Raji (cell line): Measurements from ENCODE around the gene FURIN.

ENCODE experiments used
- POLR2A ChIP-seq: IDR thresholded peaks from 2 replicates; pipeline ENCODE4 v1.6.1; 2011; ENCODE audit warnings: low read depth, low read length, control low read depth; ENCODE audit not compliant: insufficient read depth

FURIN gene

DNA sequence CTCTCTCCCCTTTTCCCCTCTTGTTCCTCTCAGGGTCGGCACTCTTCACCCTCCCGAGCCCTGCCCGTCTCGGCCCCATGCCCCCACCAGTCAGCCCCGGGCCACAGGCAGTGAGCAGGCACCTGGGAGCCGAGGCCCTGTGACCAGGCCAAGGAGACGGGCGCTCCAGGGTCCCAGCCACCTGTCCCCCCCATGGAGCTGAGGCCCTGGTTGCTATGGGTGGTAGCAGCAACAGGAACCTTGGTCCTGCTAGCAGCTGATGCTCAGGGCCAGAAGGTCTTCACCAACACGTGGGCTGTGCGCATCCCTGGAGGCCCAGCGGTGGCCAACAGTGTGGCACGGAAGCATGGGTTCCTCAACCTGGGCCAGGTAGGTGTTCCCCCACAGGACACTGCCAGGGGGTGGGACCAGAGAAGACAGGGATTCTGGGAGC lies 7.2 kb downstream of the FURIN start:
- no peak for TF ChIP-seq POLR2A

DNA sequence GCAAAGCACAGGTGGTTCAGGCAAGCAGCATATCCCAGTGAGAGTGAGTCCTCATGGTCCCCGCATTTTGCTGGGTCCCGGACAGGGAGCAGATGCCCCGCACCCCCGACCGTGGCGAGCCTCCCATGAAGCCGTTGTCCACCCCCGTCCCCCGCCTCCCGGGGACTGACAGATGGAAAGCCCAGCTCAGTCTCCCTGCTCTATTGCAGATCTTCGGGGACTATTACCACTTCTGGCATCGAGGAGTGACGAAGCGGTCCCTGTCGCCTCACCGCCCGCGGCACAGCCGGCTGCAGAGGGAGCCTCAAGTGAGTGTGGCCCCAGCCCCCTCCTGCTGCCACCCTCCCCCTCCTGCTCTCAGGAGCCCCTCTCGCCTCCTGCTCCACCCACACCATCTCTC lies 7.7 kb downstream of the FURIN start:
- no peak for TF ChIP-seq POLR2A

GRCh38 chr15:90876512-90877170 lies 8.3 kb downstream of the FURIN start:
- no peak for TF ChIP-seq POLR2A

GRCh38 chr15:90877315-90877714 lies 8.9 kb downstream of the FURIN start:
- TF ChIP-seq POLR2A = no peak

GRCh38 chr15:90877996-90878395 lies 9.6 kb downstream of the FURIN start:
- TF ChIP-seq POLR2A = no peak

DNA sequence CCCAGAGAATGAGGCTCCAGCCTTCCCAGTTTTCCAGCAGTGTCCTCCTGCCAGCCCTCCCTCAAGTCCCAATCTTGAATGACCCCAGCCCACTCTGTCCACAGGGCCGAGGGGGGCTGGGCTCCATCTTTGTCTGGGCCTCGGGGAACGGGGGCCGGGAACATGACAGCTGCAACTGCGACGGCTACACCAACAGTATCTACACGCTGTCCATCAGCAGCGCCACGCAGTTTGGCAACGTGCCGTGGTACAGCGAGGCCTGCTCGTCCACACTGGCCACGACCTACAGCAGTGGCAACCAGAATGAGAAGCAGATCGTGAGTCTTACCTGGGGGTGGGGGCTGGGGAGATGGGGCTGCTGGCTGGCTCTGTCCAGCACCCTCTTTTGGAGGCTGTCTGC lies 10.3 kb downstream of the FURIN start:
- TF ChIP-seq POLR2A = no peak

DNA sequence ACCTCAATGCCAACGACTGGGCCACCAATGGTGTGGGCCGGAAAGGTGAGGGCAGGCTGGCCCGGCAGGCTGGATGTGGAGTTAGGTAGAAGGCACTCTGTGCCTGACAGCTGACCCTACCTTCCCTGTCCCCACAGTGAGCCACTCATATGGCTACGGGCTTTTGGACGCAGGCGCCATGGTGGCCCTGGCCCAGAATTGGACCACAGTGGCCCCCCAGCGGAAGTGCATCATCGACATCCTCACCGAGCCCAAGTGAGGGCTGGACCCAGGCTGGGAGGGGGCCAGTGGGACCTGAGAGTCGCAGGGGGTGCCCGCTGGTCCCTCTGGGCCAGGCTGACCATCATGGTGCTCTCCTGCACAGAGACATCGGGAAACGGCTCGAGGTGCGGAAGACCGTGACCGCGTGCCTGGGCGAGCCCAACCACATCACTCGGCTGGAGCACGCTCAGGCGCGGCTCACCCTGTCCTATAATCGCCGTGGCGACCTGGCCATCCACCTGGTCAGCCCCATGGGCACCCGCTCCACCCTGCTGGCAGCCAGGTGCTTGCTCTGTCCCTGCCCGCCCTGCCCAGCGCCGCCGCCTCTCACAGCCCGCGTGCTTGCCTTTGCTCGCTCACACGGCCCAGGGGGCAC lies 11.5 kb downstream of the FURIN start:
- no peak for TF ChIP-seq POLR2A

GRCh38 chr15:90880381-90881145 lies 12.2 kb downstream of the FURIN start:
- TF ChIP-seq POLR2A = no peak

DNA sequence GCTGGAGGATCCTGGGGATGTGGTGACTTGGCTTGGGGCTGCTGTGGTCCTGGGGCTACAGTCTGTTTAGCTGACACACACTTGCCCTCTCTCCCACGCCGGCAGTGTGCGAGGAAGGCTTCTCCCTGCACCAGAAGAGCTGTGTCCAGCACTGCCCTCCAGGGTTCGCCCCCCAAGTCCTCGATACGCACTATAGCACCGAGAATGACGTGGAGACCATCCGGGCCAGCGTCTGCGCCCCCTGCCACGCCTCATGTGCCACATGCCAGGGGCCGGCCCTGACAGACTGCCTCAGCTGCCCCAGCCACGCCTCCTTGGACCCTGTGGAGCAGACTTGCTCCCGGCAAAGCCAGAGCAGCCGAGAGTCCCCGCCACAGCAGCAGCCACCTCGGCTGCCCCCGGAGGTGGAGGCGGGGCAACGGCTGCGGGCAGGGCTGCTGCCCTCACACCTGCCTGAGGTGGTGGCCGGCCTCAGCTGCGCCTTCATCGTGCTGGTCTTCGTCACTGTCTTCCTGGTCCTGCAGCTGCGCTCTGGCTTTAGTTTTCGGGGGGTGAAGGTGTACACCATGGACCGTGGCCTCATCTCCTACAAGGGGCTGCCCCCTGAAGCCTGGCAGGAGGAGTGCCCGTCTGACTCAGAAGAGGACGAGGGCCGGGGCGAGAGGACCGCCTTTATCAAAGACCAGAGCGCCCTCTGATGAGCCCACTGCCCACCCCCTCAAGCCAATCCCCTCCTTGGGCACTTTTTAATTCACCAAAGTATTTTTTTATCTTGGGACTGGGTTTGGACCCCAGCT lies 13.0 kb downstream of the FURIN start:
- TF ChIP-seq POLR2A = no peak

- no peak for TF ChIP-seq POLR2A
Observed at GRCh38 chr15:90881978-90882721, 13.8 kb downstream of the FURIN start.

GRCh38 chr15:90882781-90883525 lies 14.6 kb downstream of the FURIN start:
- no peak for TF ChIP-seq POLR2A

DNA sequence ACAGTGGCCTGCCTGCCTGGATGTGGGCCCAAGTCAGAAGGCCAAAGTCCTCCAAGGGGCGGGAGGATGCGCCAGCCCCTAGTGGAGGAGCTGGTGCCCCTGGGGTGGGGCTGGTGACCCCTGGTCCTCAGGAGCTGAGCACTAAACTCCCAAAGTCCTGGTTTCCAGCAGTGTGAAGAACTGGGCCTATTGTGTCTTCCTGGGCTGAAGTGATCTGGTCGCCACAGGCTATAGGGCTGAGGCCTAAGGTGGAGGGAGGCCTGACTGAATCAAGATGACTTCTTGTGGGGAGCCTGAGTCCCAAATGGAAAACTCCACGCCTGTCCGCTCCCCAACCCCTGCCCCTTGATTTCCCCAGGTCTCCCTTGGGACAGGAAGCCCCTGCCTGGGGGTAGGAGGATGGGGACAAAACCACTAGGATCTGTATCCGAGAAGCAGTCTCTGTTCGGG lies 15.2 kb downstream of the FURIN start:
- no peak for TF ChIP-seq POLR2A

- TF ChIP-seq POLR2A = no peak
Observed at GRCh38 chr15:90883976-90884718, 15.8 kb downstream of the FURIN start, which contains the start of gene FES. Gene FES, plus strand, starts transcription at chr15:90884504. Its CDS starts 542 bp downstream, at chr15:90885046.
